ENCODE results near the gene POLN.
A peak's percentile ranks its signal among the peaks of the same experiment; 100 is the strongest.

POLN gene

GRCh38 chr4:2046031-2046961 lies 195.6 kb downstream of the POLN start:
- Histone ChIP-seq H3K36me3 (ENCODE audit: insufficient read depth, low read length) (peaks cover 9% of the 10 kb centered on the region), H3K4me1 (ENCODE audit: insufficient read depth, low read length) (peaks cover 7% of the 10 kb centered on the region), H3K9me3 (ENCODE audit: low read length) (peaks cover 7% of the 10 kb centered on the region), H2AFZ (ENCODE audit: low read depth, low read length) (no peak overlapping the region), H3K4me3 (ENCODE audit: low read length) (no peak overlapping the region), H3K27me3 (ENCODE audit: insufficient read depth, low read length) (no peaks in the 10 kb centered on the region)

- Histone ChIP-seq H3K36me3 (ENCODE audit: insufficient read depth, low read length) (peaks cover 4% of the 10 kb centered on the region), H3K9me3 (ENCODE audit: low read length) (peaks cover 7% of the 10 kb centered on the region), H3K4me3 (ENCODE audit: low read length) (no peak overlapping the region), H2AFZ (ENCODE audit: low read depth, low read length) (no peak overlapping the region), H3K4me1 (ENCODE audit: insufficient read depth, low read length) (peaks cover 7% of the 10 kb centered on the region), H3K27me3 (ENCODE audit: insufficient read depth, low read length) (peaks cover under 1% of the 10 kb centered on the region)
These were observed 196.4 kb downstream of the POLN start for GRCh38 chr4:2045518-2045951.

DNA sequence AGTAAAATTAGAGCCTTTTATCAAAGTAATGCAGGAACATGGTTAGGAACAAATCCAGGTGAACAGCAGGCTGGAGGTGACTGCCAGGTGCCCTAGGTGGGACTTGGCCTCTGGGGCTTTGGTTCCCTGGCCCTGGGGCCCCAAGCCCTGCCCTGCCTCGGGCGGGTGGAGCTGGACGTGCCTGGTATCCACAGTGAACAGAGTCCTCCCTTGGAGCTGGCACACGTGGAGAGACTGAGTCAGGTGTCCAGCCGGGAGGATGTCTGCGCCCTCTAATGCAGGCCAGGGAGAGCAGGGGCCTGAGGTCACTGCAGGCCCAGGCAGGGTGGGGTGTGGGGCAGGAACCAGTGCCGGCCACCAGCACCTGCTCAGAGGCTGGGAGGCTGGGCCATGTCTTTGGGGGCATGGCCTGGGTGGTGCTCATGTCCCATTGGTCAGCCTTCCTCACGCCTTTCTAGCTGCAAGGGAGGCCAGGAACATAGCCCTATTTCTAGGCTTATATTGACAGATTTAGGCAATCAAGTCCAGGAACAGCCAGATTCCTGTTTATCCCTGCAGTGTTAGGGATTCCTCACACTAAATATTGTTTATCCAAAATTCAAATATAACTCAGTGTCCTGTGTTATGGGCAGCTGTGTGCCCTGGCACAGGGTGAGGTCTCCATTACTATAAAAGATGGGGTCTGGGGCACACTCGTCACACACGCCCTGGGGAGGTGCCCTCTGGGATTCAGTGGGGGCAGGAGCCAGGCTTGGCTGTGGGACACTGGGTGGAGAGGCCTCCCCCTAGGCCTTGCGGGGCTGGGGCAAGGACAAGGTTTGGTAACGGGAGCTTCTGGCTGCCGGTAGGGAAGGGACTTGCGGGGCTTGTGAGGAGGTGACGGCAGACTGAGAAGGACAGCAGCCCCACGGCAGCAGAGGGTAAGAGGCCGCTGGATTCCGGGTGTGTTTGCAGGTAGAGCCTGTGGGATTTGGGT lies 197.1 kb downstream of the POLN start:
- peaks cover 7% of the 10 kb centered on the region for H3K9me3 ChIP-seq (ENCODE audit: low read length)
- H3K4me1 ChIP-seq (ENCODE audit: insufficient read depth, low read length): peaks cover 7% of the 10 kb centered on the region
- no peak overlapping the region for H3K4me3 ChIP-seq (ENCODE audit: low read length)
- peaks cover 4% of the 10 kb centered on the region for H3K36me3 ChIP-seq (ENCODE audit: insufficient read depth, low read length)
- H3K27me3 ChIP-seq (ENCODE audit: insufficient read depth, low read length): peaks cover 4% of the 10 kb centered on the region
- H2AFZ ChIP-seq (ENCODE audit: low read depth, low read length): no peak overlapping the region

DNA sequence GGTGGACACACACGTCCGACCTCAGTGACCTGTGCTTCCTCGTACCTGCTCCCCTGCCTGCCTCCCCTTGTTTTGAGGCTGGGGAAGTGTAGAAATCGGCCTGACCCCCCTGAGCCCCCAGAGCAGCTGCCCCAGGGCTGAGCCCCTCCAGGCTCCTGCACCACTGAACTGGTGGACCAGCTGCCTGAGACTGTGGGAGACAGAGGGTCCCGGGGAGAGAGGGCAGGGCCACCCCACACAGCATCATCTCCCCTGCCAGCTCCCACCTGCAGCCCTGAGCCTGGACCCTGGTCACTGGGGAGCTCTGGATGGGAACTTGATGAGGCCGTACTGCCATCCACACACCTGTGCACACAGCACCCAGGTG lies 197.8 kb downstream of the POLN start:
- Histone ChIP-seq H3K27me3 (ENCODE audit: insufficient read depth, low read length) (peaks cover 4% of the 10 kb centered on the region), H3K4me3 (ENCODE audit: low read length) (no peak overlapping the region), H3K9me3 (ENCODE audit: low read length) (peaks cover 7% of the 10 kb centered on the region), H3K36me3 (ENCODE audit: insufficient read depth, low read length) (peaks cover 3% of the 10 kb centered on the region), H3K4me1 (ENCODE audit: insufficient read depth, low read length) (peaks cover 7% of the 10 kb centered on the region), H2AFZ (ENCODE audit: low read depth, low read length) (no peak overlapping the region)

DNA sequence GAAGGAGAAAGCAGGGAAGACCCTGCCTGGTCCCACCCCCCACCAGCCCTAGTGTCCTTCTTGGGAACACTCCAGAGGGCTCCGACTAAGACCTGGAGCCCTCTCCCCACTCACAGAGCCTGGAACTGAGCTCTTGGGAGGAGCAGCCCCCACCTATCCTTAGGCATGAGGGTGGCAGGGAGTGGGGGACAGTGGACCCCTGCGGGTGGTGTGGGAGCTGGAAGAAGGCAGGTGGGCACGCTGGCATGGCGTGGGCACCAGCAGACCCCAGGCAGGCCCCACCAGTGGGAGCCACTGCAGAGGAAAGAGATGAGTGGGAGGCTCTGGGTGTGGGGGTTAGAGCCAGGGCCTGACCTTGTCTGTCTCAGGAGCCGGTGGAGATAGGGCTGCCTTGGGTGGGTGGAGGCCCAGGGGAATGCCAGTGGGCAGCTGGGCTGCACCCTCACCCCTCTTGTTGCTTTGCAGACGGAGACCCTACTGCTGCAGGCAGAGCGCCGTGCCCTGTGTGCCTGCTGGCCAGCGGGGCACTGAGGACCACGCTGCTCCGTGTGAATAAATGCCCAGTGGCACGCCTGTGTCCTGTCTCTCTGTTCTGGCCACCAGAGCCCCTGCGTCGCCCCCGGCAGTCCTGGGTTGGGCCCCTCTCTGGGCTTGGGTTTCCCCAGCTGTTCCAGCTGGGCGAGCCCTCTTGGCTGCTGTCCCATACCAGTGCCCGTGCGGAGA lies 198.4 kb downstream of the POLN start:
- Histone ChIP-seq H3K36me3 (ENCODE audit: insufficient read depth, low read length) (peaks cover 3% of the 10 kb centered on the region), H3K27me3 (ENCODE audit: insufficient read depth, low read length) (peaks cover 4% of the 10 kb centered on the region), H3K4me1 (ENCODE audit: insufficient read depth, low read length) (peaks cover 7% of the 10 kb centered on the region), H2AFZ (ENCODE audit: low read depth, low read length) (no peak overlapping the region), H3K4me3 (ENCODE audit: low read length) (peak overlapping the region; percentile 52), H3K9me3 (ENCODE audit: low read length) (peaks cover 7% of the 10 kb centered on the region)

DNA sequence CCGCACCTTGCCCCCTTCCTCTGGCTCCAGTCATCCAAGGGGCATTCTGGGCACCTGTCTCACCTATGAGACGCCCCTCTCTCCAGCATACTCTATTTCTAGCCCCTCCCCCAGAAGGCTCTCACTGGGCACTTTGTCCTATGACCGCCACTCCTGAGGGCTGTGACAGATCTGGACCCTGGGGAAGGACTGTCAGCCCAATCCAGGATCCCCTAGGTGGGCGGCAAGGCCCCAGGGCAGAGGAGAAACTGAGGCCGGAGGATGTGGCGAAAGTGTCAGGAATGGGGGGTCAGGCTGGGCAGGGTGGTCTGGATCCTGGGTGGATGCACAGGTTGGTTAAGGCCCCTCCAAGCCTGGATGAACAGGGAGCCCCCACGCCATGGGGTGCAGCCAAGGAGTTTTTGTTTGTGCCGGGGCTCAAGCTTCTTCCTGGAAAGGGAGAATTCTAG lies 198.9 kb downstream of the POLN start:
- H2AFZ ChIP-seq (ENCODE audit: low read depth, low read length): no peak overlapping the region
- H3K9me3 ChIP-seq (ENCODE audit: low read length): peaks cover 7% of the 10 kb centered on the region
- H3K4me1 ChIP-seq (ENCODE audit: insufficient read depth, low read length): peaks cover 7% of the 10 kb centered on the region
- H3K36me3 ChIP-seq (ENCODE audit: insufficient read depth, low read length): peaks cover 3% of the 10 kb centered on the region
- H3K4me3 ChIP-seq (ENCODE audit: low read length): peak overlapping the region; percentile 52
- peaks cover 4% of the 10 kb centered on the region for H3K27me3 ChIP-seq (ENCODE audit: insufficient read depth, low read length)

DNA sequence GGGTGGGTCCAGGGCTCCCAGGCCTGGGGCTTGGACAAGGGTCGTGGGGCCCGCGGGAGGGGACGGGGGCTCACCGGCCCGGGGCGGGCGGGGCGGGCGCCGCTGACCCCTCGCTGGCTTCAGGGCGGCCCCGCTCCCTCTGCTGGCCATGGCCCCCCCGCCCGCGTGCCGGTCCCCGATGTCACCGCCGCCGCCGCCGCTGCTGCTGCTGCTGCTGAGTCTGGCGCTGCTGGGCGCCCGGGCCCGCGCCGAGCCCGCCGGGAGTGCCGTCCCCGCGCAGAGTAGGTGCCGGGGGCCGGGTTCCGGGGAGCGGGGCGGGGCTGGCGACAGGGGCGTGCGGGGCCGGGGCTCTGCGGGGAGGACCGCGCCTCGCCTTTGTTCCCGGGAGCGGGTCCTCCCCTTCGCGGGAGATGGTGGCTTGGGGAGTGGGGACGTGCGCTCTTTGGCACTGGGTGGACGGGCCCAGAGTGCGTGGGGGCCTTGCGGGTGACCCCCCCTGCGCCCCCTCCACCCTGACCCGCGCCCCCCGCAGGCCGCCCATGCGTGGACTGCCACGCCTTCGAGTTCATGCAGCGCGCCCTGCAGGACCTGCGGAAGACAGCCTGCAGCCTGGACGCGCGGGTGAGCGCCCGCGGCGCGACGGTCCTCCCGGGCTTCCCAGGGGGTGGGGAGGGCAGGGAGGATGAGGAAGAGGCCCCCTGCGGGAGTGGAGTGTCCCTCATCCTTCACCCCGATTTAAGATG lies 199.5 kb downstream of the POLN start:
- peaks cover 7% of the 10 kb centered on the region for H3K9me3 ChIP-seq (ENCODE audit: low read length)
- H3K4me3 ChIP-seq (ENCODE audit: low read length): peak overlapping the region; percentile 52
- H3K4me1 ChIP-seq (ENCODE audit: insufficient read depth, low read length): peaks cover 7% of the 10 kb centered on the region
- H3K27me3 ChIP-seq (ENCODE audit: insufficient read depth, low read length): peaks cover 4% of the 10 kb centered on the region
- H3K36me3 ChIP-seq (ENCODE audit: insufficient read depth, low read length): peaks cover 3% of the 10 kb centered on the region
- peak overlapping the region; percentile 62 for H2AFZ ChIP-seq (ENCODE audit: low read depth, low read length)

- peak overlapping the region; percentile 84 for H2AFZ ChIP-seq (ENCODE audit: low read depth, low read length)
- H3K27me3 ChIP-seq (ENCODE audit: insufficient read depth, low read length): peaks cover 4% of the 10 kb centered on the region
- H3K4me3 ChIP-seq (ENCODE audit: low read length): peak overlapping the region; percentile 52
These were observed 200.4 kb downstream of the POLN start for GRCh38 chr4:2041239-2042130.

GRCh38 chr4:2040391-2041238 lies 201.3 kb downstream of the POLN start:
- Histone ChIP-seq H3K4me1 (ENCODE audit: insufficient read depth, low read length) (peaks cover 7% of the 10 kb centered on the region), H2AFZ (ENCODE audit: low read depth, low read length) (no peak overlapping the region), H3K4me3 (ENCODE audit: low read length) (peak overlapping the region; percentile 52), H3K27me3 (ENCODE audit: insufficient read depth, low read length) (peaks cover 4% of the 10 kb centered on the region), H3K9me3 (ENCODE audit: low read length) (peaks cover 7% of the 10 kb centered on the region), H3K36me3 (ENCODE audit: insufficient read depth, low read length) (peaks cover 3% of the 10 kb centered on the region)

More at GRCh38 chr4:2041239-2042130, 200.4 kb downstream of the POLN start:
- peaks cover 7% of the 10 kb centered on the region for H3K4me1 ChIP-seq (ENCODE audit: insufficient read depth, low read length)
- H3K9me3 ChIP-seq (ENCODE audit: low read length): peaks cover 7% of the 10 kb centered on the region
- H3K36me3 ChIP-seq (ENCODE audit: insufficient read depth, low read length): peaks cover 3% of the 10 kb centered on the region

DNA sequence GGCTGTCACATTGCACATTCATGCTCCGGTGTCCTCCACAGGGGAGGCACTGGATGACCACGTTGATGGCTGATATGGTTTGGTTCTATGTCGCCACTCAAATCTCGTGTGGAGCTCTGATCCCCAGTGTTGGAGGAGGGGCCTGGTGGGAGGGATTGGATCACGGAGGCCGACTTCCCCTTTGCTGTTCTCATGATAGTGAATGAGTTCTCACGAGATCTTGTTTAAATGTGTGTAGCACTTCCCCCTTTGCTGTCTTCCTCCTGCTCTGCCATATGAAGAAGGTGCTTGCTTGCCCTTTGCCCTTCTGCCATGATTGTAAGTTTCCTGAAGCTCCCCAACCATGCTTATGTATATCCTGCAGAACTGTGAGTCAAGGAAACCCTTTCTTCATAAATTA lies 205.1 kb downstream of the POLN start:
- peaks cover 2% of the 10 kb centered on the region for H3K9me3 ChIP-seq (ENCODE audit: low read length)
- H3K4me3 ChIP-seq (ENCODE audit: low read length): no peak overlapping the region
- H3K27me3 ChIP-seq (ENCODE audit: insufficient read depth, low read length): peaks cover 4% of the 10 kb centered on the region
- H2AFZ ChIP-seq (ENCODE audit: low read depth, low read length): no peak overlapping the region
- no peaks in the 10 kb centered on the region for H3K36me3 ChIP-seq (ENCODE audit: insufficient read depth, low read length)
- no peaks in the 10 kb centered on the region for H3K4me1 ChIP-seq (ENCODE audit: insufficient read depth, low read length)

DNA sequence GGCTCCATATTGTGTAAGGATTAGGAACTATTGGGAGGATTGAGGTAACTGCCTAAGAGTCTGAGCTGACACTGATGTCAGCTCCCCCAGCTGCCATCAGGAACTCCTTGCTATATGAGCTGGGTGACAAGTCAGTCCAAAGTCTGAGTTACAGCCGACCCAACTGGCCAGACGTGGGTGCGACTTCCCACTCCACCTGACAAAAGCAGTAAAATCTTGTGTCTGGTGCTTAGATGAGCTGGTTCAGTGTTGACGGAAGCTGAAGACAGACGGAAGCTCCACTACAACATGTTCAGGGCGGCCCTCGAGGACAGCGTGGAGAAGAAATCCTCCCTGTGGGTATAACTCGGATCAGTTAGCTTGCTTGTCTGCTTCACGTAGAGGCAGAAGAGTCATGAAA lies 205.6 kb downstream of the POLN start:
- Histone ChIP-seq H2AFZ (ENCODE audit: low read depth, low read length) (no peak overlapping the region), H3K9me3 (ENCODE audit: low read length) (peaks cover 2% of the 10 kb centered on the region), H3K4me3 (ENCODE audit: low read length) (no peak overlapping the region), H3K36me3 (ENCODE audit: insufficient read depth, low read length) (no peaks in the 10 kb centered on the region), H3K4me1 (ENCODE audit: insufficient read depth, low read length) (no peaks in the 10 kb centered on the region), H3K27me3 (ENCODE audit: insufficient read depth, low read length) (peaks cover 4% of the 10 kb centered on the region)
